Measurements from ENCODE around the gene TBC1D17.

Gene TBC1D17

GRCh38 chr19:49929121-49929610 lies 51.7 kb downstream of the TBC1D17 start, which contains the start of the genes ATF5 and NUP62:
Gene ATF5, plus strand, starts transcription at chr19:49929205. Its CDS starts 1,646 bp downstream, at chr19:49930851.
Gene NUP62, minus strand, starts transcription at chr19:49929504. Its CDS starts 19,697 bp downstream, at chr19:49909807.
- Histone ChIP-seq H3K4me3 (ENCODE audit: low read depth, low read length) (peak within 1 kb of the TSS; percentile 94), H3K27me3 (ENCODE audit: control insufficient read depth, insufficient read depth, low read length) (no peaks in the 10 kb centered on the region), H3K9me3 (ENCODE audit: control insufficient read depth, insufficient read depth, low read depth, low read length) (no peaks in the 10 kb centered on the region), H3K9ac (ENCODE audit: low read length) (peak within 1 kb of the TSS; percentile 99), H3K4me1 (ENCODE audit: control insufficient read depth, insufficient read depth, low read length) (peaks cover 12% of the 10 kb centered on the region), H3K36me3 (ENCODE audit: control insufficient read depth, insufficient read depth, low read length) (peaks cover 32% of the 10 kb centered on the region), H3K27ac (ENCODE audit: low read depth, low read length) (peak within 1 kb of the TSS; percentile 88)

GRCh38 chr19:49929611-49930482 lies 52.3 kb downstream of the TBC1D17 start:
- Histone ChIP-seq H3K4me1 (ENCODE audit: control insufficient read depth, insufficient read depth, low read length) (peaks cover 12% of the 10 kb centered on the region), H3K27ac (ENCODE audit: low read depth, low read length) (peak overlapping the region; percentile 88), H3K9ac (ENCODE audit: low read length) (peak overlapping the region; percentile 99), H3K4me3 (ENCODE audit: low read depth, low read length) (peak overlapping the region; percentile 94), H3K9me3 (ENCODE audit: control insufficient read depth, insufficient read depth, low read depth, low read length) (no peaks in the 10 kb centered on the region), H3K27me3 (ENCODE audit: control insufficient read depth, insufficient read depth, low read length) (no peaks in the 10 kb centered on the region), H3K36me3 (ENCODE audit: control insufficient read depth, insufficient read depth, low read length) (peaks cover 25% of the 10 kb centered on the region)

GRCh38 chr19:49930483-49931011 lies 53.0 kb downstream of the TBC1D17 start:
- H3K4me3 ChIP-seq (ENCODE audit: low read depth, low read length) = peak overlapping the region; percentile 63
- H3K27ac ChIP-seq (ENCODE audit: low read depth, low read length) = no peak overlapping the region
- H3K36me3 ChIP-seq (ENCODE audit: control insufficient read depth, insufficient read depth, low read length) = peaks cover 21% of the 10 kb centered on the region
- peaks cover 12% of the 10 kb centered on the region for H3K4me1 ChIP-seq (ENCODE audit: control insufficient read depth, insufficient read depth, low read length)
- H3K9me3 ChIP-seq (ENCODE audit: control insufficient read depth, insufficient read depth, low read depth, low read length) = no peaks in the 10 kb centered on the region
- peak overlapping the region; percentile 9 for H3K9ac ChIP-seq (ENCODE audit: low read length)
- no peaks in the 10 kb centered on the region for H3K27me3 ChIP-seq (ENCODE audit: control insufficient read depth, insufficient read depth, low read length)

DNA sequence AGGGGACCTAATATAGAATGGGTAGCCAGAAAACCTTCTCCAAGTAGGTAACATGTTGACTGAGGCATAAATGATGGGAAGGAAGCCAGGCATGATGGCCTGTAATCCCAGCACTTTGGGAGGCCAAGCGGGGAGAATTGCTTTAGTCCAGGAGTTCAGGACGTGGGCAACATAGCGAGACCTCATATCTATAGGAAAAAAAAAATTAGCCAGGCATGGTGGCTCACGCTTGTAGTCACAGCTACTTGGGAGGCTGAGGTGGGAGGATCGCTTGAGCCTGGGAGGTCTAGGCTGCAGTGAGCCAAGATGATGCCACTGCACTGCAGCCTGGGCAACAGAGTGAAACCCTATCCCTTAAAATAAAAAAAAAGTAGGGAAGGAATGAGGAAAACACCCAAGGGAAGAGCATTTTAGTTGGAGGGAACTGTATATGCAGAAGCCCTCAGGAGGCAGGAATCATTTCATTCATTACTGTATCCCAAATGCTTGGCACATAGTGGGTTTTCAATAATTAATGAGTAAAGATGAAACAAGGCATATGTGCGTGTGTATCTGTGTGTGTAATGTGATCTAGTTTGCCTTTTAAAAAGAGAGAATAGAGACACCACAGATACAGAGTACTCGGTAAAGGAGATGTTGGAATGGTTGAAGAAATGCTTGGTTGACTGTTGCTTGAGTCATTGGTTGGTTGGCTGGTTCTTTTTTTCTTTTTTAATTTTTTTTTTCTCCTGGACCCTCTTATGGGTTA lies 54.0 kb downstream of the TBC1D17 start:
- H3K27ac ChIP-seq (ENCODE audit: low read depth, low read length) = no peak overlapping the region
- H3K4me3 ChIP-seq (ENCODE audit: low read depth, low read length) = no peak overlapping the region
- peaks cover 14% of the 10 kb centered on the region for H3K36me3 ChIP-seq (ENCODE audit: control insufficient read depth, insufficient read depth, low read length)
- no peaks in the 10 kb centered on the region; the same call in 1 of the 2 replicates for H3K27me3 ChIP-seq (ENCODE audit: control insufficient read depth, insufficient read depth, low read length)
- H3K9ac ChIP-seq (ENCODE audit: low read length) = no peak overlapping the region
- H3K4me1 ChIP-seq (ENCODE audit: control insufficient read depth, insufficient read depth, low read length) = peaks cover 12% of the 10 kb centered on the region
- no peaks in the 10 kb centered on the region for H3K9me3 ChIP-seq (ENCODE audit: control insufficient read depth, insufficient read depth, low read depth, low read length)

- peaks cover 12% of the 10 kb centered on the region for H3K4me1 ChIP-seq (ENCODE audit: control insufficient read depth, insufficient read depth, low read length)
- H3K27ac ChIP-seq (ENCODE audit: low read depth, low read length) = no peak overlapping the region
- H3K4me3 ChIP-seq (ENCODE audit: low read depth, low read length) = no peak overlapping the region
- no peaks in the 10 kb centered on the region for H3K9me3 ChIP-seq (ENCODE audit: control insufficient read depth, insufficient read depth, low read depth, low read length)
- H3K9ac ChIP-seq (ENCODE audit: low read length) = no peak overlapping the region
- H3K36me3 ChIP-seq (ENCODE audit: control insufficient read depth, insufficient read depth, low read length) = peaks cover 9% of the 10 kb centered on the region
- H3K27me3 ChIP-seq (ENCODE audit: control insufficient read depth, insufficient read depth, low read length) = no peaks in the 10 kb centered on the region; the same call in 1 of the 2 replicates
Observed at GRCh38 chr19:49932041-49932451, 54.5 kb downstream of the TBC1D17 start.

- Histone ChIP-seq H3K36me3 (ENCODE audit: control insufficient read depth, insufficient read depth, low read length) (peaks cover 2% of the 10 kb centered on the region), H3K9me3 (ENCODE audit: control insufficient read depth, insufficient read depth, low read depth, low read length) (no peaks in the 10 kb centered on the region), H3K9ac (ENCODE audit: low read length) (no peak overlapping the region), H3K27me3 (ENCODE audit: control insufficient read depth, insufficient read depth, low read length) (no peaks in the 10 kb centered on the region; the same call in 1 of the 2 replicates), H3K4me1 (ENCODE audit: control insufficient read depth, insufficient read depth, low read length) (peaks cover 9% of the 10 kb centered on the region), H3K27ac (ENCODE audit: low read depth, low read length) (no peak overlapping the region), H3K4me3 (ENCODE audit: low read depth, low read length) (no peak overlapping the region)
Observed at GRCh38 chr19:49932731-49933131, 55.2 kb downstream of the TBC1D17 start.

DNA sequence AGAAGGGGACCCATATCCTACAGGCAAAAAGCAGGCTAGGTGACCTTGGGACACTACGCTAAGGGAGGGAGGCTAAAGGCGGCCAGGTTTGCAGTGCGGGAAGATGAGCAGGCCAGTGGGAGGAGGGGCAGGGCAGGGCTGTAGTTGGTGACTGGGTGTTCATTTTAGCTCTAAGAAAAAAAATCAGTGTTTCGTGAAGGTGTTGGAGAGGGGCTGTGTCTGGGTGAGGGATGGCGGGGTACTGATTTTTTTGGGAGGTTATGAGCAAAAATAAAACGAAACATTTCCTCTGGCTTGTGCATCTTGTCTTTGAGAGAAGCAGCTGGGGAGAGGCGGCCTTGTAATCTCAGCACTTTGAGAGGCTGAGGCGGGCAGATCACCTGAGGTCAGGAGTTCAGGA lies 56.1 kb downstream of the TBC1D17 start:
- H3K36me3 ChIP-seq (ENCODE audit: control insufficient read depth, insufficient read depth, low read length) = no peaks in the 10 kb centered on the region
- H3K9me3 ChIP-seq (ENCODE audit: control insufficient read depth, insufficient read depth, low read depth, low read length) = no peaks in the 10 kb centered on the region
- no peak overlapping the region for H3K27ac ChIP-seq (ENCODE audit: low read depth, low read length)
- no peak overlapping the region for H3K4me3 ChIP-seq (ENCODE audit: low read depth, low read length)
- peaks cover 3% of the 10 kb centered on the region; the same call in 1 of the 2 replicates for H3K4me1 ChIP-seq (ENCODE audit: control insufficient read depth, insufficient read depth, low read length)
- no peaks in the 10 kb centered on the region; the same call in 1 of the 2 replicates for H3K27me3 ChIP-seq (ENCODE audit: control insufficient read depth, insufficient read depth, low read length)
- H3K9ac ChIP-seq (ENCODE audit: low read length) = no peak overlapping the region

DNA sequence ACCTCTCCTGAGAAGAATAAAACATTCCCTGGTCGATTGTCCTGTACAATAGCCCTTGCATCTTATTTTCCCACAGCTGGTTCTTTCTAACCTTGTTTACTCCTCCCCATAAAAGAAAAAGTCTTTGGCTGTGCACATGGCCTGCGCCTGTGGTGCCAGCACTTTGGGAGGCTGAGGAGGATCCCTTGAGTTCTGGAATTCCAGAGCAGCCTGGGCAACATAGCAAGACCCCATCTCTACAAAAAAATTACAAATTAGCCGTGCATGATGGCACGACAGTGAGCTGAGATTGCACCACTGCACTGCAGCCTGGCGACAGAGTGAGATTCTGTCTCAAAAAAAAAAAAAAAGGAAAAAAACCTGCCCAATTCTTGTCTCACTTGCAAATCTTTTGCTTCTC lies 59.0 kb downstream of the TBC1D17 start:
- no peak overlapping the region for H3K27ac ChIP-seq (ENCODE audit: low read depth, low read length)
- H3K9ac ChIP-seq (ENCODE audit: low read length) = no peak overlapping the region
- no peaks in the 10 kb centered on the region; the same call in 1 of the 2 replicates for H3K27me3 ChIP-seq (ENCODE audit: control insufficient read depth, insufficient read depth, low read length)
- H3K4me1 ChIP-seq (ENCODE audit: control insufficient read depth, insufficient read depth, low read length) = no peaks in the 10 kb centered on the region
- H3K36me3 ChIP-seq (ENCODE audit: control insufficient read depth, insufficient read depth, low read length) = no peaks in the 10 kb centered on the region
- no peaks in the 10 kb centered on the region for H3K9me3 ChIP-seq (ENCODE audit: control insufficient read depth, insufficient read depth, low read depth, low read length)
- no peak overlapping the region for H3K4me3 ChIP-seq (ENCODE audit: low read depth, low read length)

DNA sequence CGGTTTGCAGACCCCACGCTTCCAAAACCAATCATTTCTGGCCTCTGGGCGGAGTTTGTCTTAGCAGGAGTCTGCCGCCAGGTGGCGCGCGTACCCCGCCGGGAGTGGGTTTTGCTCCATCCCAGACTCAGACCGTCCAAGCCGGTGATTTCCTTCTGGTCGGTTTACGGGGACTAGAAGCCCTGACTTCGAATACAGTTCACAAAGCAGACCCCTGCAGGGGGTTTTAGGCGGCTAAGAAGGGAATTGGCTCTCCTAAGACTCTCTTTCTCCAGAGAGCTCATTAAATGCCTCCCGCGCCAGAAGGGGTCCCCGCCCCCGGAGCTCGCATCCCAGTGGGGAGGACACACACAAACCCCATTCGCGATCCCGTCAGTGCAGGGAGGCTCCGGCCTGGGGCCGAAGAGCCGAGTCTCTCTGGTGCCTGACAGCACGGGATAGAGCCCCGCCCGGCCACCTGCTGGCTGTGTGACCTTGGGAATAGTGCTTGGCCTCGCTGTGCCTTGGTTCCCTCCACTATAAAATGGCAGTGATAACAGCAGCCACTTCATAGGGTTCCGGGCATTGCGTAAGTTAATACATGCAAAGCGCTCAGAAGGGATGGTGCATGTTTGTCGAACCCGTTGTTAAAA lies 60.4 kb downstream of the TBC1D17 start:
- no peak overlapping the region for H3K27ac ChIP-seq (ENCODE audit: low read depth, low read length)
- no peaks in the 10 kb centered on the region for H3K36me3 ChIP-seq (ENCODE audit: control insufficient read depth, insufficient read depth, low read length)
- H3K9me3 ChIP-seq (ENCODE audit: control insufficient read depth, insufficient read depth, low read depth, low read length) = no peaks in the 10 kb centered on the region
- H3K4me3 ChIP-seq (ENCODE audit: low read depth, low read length) = peak overlapping the region; percentile 43
- H3K27me3 ChIP-seq (ENCODE audit: control insufficient read depth, insufficient read depth, low read length) = no peaks in the 10 kb centered on the region; the same call in 1 of the 2 replicates
- H3K9ac ChIP-seq (ENCODE audit: low read length) = no peak overlapping the region
- H3K4me1 ChIP-seq (ENCODE audit: control insufficient read depth, insufficient read depth, low read length) = no peaks in the 10 kb centered on the region
